GM18519 (cell line): ENCODE measurements around the gene TRPV5.

ENCODE experiments used
- ATAC-seq: cut with Tn5 transposase; IDR thresholded peaks from one replicate; pipeline ENCODE4 v1.9.1; 2021; ENCODE audit warnings: mild to moderate bottlenecking, moderate library complexity; ENCODE audit not compliant: unreplicated experiment, low FRiP score

TRPV5 gene

GRCh38 chr7:142873871-142874270 lies 59.7 kb downstream of the TRPV5 start:
- no peak for ATAC-seq

- ATAC-seq: peak; percentile 46
Observed at GRCh38 chr7:142873281-142873784, 60.2 kb downstream of the TRPV5 start.

DNA sequence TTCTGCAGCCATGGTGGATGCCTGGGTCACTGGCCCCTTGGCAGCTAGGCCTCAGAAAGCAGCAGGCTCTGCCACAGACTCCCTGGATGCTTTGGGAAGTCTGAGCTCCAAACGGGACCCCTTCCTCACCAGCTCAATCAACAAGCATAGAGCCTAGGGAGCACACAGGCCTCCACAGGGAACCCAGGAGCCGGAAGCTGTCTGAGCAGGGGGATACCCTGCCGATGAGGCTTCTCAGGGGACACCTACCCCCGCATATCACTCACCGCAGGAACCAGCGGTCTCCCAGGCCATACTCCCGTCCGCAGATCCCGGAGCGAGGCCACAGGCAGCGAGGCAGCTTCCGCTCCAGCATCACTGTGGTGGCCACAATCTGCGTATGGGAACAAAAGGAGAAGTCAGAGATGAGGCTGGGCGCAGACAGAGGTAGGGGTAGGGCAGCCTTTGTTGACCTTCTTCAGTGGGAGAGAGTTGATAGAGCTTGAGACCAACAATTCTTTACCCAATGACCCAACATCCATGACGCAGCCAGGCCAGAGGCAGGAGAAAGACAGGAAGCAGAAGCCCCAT lies 61.4 kb downstream of the TRPV5 start:
- ATAC-seq: no peak

GRCh38 chr7:142871260-142872105 lies 62.1 kb downstream of the TRPV5 start:
- no peak for ATAC-seq

- ATAC-seq: no peak
Observed at GRCh38 chr7:142870566-142871259, 62.8 kb downstream of the TRPV5 start.

DNA sequence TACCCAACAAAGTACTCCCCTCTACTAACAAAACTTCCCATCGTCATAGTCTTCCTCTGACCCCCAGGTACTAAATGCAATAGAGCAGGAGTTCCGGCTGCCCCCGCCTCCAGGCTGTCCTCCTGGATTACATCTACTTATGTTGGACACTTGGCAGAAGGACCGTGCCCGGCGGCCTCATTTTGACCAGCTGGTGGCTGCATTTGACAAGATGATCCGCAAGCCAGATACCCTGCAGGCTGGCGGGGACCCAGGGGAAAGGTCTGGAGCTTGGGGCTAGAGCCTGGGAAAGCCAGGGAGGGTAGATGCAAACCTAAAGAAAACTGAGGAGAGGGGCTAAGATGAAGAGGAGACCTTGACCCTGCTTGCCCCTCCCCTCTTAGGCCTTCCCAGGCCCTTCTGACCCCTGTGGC lies 63.4 kb downstream of the TRPV5 start:
- no peak for ATAC-seq

- ATAC-seq: no peak
Observed at GRCh38 chr7:142869434-142869833, 64.1 kb downstream of the TRPV5 start.

GRCh38 chr7:142868986-142869415 lies 64.5 kb downstream of the TRPV5 start:
- no peak for ATAC-seq

DNA sequence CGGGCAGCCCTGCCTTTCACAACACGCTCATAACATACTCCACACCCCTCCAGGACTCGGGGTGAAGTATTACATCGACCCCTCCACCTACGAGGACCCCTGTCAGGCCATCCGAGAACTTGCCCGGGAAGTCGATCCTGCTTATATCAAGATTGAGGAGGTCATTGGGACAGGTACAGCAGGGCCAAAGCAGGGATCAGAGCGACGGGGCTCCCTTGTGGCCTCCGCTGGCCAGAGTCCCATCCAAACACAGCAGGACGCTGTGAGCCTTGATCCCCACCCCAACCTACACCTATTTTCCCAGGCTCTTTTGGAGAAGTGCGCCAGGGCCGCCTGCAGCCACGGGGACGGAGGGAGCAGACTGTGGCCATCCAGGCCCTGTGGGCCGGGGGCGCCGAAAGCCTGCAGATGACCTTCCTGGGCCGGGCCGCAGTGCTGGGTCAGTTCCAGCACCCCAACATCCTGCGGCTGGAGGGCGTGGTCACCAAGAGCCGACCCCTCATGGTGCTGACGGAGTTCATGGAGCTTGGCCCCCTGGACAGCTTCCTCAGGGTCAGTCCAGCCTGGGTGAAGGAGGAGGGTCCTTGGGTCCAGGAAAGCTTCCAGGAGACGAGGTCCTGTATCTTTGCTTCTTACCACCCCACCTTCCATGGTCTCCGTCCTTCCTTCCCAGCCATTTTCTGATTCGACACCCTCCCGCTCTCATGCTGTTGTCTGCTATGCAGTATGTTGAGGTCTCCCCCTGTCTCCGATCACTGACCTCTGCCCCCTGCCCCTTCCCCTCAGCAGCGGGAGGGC lies 65.2 kb downstream of the TRPV5 start:
- ATAC-seq: no peak

GRCh38 chr7:142867398-142868187 lies 66.0 kb downstream of the TRPV5 start:
- no peak for ATAC-seq

- ATAC-seq: no peak
Observed at GRCh38 chr7:142867097-142867378, 66.5 kb downstream of the TRPV5 start.

- no peak for ATAC-seq
Observed at GRCh38 chr7:142866361-142867096, 67.0 kb downstream of the TRPV5 start.

GRCh38 chr7:142865766-142866165 lies 67.8 kb downstream of the TRPV5 start:
- ATAC-seq: no peak

DNA sequence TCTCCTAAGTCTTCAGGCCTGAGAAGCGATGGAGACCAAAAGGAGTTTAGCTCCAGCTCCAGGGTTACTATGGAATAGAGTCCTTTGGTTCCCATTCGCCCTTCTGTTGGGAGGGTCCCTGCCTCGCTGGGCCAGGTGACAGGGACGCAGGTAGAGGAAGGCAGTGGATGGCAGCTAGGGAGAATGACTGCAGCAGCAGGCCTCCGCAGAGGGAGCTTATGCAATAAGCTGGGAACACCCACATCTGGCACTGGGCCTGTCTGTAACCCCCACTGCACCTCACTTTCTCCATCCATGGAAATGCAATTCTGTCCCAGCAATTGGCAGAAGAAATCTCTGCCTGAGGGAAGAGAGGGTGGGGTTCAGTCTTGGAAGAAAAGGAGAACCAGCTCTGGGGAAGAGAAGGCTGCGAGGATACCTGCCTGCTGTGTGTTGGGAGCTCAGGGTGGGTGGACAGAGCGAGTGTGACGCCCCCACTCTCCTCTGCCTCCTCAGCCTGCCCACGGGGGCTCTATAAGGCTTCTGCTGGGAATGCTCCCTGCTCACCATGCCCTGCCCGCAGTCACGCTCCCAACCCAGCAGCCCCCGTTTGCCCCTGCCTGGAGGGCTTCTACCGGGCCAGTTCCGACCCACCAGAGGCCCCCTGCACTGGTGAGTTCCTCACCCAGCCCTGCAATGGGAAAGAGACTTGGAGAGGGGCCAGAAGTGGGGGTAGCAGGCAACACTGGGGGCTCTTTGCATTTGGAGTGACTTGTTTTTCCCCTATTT lies 68.4 kb downstream of the TRPV5 start:
- no peak for ATAC-seq

- no peak for ATAC-seq
Observed at GRCh38 chr7:142863891-142864685, 69.5 kb downstream of the TRPV5 start.

GRCh38 chr7:142862786-142863400 lies 70.7 kb downstream of the TRPV5 start:
- no peak for ATAC-seq

DNA sequence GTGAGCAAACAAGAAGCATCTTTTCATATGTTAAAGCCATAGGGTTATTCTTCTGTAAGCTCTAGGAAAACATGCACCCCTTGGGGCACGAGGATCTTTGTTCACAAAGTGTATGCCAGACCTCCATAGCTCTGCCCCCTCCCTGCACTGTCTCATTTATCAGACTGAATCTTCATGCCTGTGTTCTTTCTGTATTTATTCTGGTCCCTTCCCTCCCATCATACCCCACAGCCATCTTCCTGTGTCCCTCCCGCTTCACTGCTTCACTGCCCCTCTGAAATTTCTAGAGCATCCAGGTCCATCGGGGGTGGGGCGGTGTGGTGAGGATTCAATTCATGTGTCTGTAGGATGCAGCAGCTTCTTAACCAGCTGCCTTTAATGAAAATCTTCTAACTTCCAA lies 71.2 kb downstream of the TRPV5 start:
- no peak for ATAC-seq
